GM04504 (cell line): ENCODE measurements around the gene MYL2.

Experiments
- DNase-seq: peaks from one replicate; pipeline ENCODE4 v3.0.0-alpha.2; 2012; ENCODE audit warnings: low read depth

Gene MYL2

DNA sequence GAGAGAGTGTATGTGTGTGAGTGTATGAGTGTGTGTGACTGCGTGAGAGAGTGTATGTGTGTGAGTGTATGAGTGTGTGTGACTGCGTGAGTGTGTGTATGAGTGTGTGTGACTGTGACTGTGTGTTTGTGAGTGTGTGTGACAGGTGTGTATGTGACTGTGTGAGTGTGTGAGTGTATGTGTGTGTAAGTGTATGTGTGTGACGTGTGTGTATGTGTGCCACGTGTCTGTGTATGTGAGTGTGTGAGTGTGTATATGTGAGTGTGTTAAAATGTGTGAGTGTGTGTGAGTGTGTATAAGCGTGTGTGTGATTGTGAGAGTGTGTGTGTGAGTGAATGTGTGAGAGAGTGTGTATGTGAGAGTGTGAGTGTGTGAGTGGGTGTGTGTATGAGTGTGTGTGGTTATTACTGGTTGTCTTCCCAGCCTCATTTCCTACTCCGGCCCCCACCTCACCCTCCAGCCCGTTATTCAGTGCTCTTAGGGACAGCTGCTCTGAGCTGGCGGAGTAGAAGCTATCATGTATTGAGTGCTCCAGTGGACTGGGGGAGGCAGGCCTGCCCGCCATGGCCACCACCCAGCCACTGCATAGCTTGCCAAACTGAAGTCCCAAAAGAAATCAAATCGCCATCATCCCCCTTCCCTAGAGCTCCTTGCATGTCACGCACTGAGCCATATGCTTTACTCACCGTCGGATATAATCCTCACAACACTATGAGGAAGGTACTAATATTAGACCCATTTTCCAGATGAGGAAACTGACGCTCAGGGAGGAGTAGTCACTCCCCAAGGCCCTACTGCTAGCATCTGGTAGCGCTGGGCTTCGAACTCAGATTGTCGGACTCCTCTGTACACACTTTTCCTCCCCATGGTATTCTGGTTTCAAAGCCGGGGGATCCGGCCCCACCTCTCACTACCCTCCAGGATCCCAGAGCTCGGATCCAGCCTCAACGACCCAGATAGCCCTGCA, 10.3 kb upstream of the MYL2 start:
- DNase-seq = no peak

DNA sequence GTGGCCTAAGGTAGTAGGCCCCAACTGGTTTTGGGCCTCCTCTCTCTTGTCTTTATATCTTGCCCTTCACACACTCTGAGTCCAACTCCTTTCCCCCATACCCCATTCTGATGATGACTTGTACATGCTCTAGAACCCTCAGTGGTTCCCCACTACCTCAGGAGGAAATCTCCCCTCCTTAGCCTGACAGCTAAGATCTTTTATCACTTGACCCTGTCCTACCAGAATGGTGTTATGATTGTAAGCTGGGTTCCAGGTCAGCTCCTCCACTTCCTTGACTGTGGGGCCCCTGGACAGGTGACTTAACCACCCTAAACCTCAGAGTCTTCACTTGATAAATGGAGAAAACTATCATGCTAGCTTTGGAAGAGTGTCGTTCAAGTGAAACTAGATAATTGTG, 9.4 kb upstream of the MYL2 start:
- no peak for DNase-seq

DNA sequence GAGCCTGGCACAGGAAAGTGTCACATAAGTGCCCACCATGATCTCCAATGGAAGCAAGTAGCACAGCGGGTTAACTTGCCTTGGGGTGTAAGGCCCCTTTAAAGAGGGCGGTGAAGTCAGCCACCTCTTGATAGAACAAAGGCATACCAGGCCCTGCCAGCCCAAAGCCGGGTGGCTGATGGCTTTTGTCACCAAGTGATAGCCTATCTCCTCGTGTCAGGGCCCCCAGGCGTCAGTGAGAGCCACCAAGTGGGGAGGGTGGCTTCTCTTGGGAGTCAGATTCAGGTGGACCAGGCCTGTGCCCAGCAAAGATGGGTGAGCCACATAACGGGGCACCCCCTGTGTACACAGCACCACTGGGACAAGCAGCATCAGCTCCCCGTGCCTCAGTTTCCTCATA, 8.3 kb upstream of the MYL2 start:
- DNase-seq = no peak

DNA sequence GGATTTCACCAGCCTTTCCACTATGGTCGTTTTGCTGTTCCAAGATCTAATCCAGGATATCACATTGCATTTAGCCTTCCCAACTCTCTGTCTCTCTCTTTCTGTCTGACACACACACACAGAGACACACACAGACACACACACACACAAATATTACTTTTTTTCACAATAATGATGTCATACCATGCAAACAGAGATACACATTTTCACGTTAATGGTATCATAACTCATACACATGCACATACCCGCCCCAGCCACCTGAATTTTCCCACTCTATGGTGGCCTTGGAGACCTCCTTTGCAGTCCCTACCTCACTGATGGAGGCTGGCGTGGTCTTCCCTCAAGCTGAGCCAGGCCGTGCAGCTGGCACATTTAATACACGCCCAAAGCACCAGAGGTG, 7.2 kb upstream of the MYL2 start:
- no peak for DNase-seq

DNA sequence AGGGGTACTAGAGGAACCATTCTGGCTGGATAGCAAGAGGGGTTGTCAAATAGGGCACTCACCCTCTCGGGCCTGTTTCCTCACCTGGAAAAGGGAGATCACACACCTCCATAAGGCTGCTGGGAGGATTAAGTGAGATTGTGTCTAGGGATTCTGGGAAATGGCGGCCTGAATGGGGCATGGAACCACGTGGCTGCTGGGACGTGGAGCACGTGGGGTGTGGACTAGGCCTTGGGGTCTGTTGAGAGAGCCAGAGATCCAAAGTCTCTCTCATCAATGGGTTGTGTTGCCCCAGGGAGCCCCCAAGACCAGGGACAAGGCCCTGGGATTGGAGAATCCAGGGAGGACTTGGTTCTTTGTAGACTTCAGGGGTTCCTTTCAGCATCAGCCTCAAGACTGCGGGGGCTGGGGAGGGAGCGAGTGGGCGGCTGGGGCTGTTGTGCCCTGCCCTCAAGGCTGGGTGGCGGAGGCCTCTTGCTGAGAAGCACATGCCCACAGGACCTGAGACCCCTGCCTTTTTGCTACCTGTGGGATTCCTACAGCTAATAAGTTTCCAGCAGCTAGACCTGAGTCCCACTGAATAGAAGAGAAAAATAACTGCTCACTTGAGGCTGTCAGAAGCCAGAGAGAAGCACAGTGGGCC, 3.4 kb upstream of the MYL2 start:
- no peak for DNase-seq

DNA sequence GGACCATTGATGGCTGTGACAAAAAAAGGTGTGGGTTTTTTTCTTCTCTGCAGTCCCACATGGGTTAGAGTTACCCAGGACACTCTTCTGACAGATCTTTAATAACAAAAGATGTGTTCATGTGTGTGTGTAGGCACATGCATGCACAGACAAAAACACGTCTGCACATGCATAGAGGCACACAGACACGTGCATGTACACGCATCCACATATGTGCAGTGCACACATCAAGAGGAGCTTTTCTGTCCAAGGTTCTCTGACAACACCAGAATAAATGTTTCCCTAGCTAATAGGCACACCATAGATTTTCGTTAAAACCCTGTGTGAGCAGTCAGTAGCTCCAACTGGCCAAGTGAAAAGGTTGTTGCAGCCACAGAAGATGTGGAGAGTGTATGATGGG, 2.8 kb upstream of the MYL2 start:
- no peak for DNase-seq

DNA sequence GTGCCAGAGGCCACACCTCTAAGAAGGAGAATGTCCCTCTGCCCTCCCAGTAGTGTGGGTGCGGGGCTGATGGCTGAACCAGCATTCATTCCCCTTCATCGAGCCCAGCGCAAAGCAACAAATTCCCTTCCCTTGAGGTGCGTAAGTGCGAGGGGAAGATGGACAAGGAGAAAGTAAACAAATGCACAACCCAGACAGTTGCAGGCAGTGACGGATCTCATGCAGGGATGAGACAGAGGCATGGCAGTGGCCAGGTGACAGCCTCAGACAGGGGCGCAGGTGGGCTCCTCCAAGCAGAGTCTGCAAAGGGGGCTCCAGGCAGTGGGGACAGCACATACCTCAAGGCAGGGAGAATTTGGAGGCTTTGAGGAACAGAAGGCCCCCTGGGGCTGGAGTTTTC, 2.3 kb upstream of the MYL2 start:
- no peak for DNase-seq

DNA sequence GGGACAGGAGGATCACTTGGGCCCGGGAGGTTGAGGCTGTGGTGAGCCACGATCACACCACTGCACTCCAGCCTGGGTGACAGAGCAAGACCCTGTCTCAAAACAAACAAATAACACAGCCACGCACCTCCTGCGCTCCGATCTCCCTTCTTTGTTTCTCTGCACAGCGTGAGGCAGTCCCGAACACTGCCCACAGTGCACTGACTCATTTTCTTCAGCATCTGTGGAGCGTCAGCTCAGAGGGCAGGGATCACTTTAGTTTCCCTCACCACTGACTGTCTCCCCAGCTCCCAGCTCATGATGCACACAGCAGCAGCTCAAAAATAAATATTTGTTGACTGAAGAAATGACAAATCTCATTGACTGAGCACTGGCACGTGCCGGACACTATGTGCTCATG, 883 bp upstream of the MYL2 start:
- no peak for DNase-seq

DNA sequence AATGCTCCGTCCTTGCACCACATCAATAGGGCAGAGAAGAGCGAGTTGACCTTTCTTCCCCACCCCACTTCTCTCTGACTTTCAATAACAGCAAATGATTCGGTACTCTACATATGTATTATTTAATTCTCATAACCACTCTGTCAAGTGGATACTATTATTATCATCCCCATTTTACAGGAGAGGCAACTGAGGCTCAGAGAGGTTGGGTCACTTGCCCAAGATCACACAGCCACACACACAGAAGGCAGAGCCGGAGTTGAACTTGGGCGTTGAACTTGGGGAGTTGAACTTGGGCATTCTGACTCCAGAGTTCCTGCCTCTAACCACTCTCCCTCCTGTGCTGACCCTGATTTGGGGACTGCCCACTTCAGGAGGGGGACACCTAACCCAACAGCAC, 659 bp downstream of the MYL2 start:
- DNase-seq = no peak

DNA sequence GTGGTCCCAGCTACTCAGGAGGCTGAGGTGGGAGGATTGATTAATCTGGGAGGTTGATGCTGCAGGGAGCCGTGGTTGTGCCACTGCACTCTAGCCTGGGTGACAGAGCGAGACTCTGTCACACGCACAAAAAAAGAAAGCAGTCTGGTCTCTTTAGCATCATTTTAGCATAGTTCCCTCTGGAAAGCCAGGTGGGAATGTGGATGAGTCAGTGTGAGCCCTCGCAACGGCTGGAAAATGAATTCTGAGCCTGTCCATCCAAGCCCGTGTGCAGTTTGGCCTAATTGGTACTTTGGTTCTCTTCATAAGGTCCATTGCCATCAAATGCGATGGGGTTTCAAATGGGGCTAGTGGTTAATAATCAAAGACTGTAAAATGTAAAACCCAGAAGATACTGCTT, 2.4 kb downstream of the MYL2 start:
- no peak for DNase-seq

DNA sequence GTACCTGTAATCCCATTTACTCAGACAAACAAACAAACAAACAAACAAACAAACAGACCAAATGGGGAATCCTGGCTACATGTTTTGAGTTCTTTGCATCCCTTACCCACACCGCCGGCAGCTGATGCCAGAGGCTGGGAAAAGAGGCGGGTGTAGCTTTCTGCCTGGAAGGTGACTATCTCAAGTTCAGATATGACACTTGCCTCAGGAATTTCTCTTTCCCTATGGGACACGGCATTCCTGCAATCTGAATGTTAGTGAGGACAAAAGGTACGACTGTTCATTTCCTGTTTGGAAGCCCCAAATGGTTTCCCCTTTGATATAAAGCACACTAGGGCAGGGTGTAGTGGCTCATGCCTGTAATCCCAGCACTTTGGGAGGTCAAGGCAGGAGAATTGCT, 2.9 kb downstream of the MYL2 start:
- no peak for DNase-seq

DNA sequence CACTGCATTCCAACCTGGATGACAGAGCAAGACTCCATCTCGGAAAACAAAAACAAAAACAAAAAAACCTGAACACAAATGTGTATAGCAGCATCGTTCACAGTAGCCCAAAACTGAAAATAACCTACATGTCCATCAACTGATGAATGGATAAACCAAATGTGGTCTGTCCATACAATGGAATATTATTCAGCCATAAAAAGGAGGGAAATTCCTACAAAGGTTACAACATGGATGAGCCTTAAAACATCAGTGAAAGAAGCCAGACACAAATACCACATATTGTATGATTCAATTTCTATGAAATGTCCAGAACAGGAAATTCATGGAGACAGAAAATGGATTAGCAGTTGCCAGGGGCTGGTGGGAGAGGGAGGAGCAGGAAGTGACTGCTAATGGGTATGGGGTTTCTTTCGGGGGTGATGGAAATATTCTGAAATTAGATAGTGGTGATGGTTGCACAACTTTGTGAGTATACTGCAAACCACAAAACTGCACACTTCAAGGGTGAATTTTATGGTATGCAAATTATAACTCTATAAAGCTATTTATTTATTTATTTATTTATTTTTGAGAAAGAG, 4.0 kb downstream of the MYL2 start:
- no peak for DNase-seq

DNA sequence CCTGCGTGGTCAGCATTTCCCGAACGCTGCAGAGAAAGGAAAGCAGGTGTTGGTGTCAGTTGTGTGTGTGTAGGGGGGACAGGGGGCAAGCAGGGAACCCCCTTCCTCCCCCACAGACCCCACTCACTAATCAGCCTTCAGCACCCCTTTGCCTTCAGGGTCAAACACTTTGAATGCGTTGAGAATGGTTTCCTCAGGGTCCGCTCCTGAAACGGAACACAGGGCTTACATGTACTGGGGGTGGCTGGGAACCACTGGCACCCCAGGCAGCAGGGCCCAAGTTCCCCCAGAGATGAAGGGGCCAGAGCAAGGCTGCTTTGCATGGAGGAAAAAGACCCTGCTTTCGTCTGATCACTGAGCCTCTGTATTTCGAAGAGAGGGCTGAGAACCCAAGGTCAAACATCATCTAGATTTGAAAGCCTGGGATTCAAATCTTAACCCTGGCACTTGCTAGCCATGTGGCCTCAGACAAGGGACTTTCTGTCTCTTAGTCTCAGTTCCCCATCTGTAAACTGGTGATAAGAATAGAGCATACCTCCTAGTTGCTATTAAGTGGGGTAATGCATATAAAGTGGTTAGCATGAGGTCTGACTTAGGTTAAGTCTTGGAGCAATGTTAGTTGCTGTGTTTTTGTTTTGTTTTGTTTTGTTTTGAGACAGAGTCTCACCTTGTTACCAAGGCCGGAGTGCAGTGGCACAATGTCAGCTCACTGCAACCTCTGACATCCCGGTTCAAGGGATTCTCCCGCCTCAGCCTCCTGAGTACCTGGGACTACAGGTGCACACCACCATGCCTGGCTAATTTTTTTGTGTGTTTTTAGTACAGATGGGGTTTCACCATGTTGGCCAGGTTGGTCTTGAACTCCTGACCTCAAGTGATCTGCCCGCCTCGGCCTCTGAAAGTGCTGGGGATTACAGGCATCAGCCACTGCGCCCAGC, 7.0 kb downstream of the MYL2 start:
- DNase-seq = no peak

DNA sequence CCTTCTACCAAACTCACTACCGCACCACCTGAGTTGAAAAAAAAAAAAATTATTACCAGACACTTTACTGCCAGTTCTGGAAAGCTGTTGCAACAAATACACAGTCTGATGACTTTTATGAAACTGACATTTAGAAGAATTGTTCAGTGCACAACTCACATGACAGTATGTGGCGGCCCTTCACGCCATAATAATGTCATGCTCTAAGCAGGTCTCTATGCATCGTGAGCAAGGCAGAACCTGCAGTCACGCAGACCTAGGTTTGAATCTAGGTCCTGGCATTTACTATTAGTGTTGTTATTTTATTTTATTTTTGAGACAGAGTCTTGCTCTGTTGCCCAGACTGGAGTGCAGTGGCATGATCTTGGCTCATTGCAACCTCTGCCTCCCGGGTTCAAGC, 8.1 kb downstream of the MYL2 start:
- no peak for DNase-seq

DNA sequence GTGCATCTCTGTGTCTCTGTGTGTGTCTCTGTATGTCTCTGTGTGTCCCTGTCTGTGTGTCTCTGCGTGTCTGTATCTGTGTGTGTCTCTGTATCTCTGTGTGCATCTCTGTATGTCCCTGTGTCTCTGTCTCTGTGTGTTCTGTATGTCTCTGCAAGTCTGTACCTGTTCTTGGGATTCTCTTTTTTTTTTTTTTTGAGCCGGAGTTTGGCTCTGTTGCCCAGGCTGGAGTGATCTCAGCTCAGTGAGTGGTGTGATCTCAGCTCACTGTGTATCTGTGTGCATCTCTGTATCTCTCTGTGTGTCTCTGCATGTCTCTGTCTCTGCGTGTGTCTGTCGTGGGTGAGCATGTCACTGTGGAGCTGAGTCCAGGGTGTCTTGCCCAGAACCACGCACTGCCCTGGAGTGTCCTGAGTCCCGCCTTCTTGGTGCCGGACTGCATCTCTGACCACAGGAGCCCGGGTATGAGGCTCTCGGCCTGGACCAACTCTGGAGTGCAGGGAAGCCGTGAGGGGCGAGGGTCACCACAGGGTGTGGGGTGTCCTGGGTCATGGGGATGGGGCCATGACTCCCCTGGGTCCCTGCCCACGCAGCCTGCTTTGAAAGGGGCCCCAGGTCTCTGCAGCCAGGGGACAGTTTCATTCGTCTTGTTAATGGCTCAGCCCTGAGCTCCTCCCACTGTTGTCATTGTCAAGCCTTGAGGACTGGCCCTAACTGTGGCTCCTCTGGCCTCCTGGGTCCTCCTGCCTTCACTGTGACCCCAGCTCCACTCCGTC, 11.8 kb downstream of the MYL2 start:
- DNase-seq = no peak

DNA sequence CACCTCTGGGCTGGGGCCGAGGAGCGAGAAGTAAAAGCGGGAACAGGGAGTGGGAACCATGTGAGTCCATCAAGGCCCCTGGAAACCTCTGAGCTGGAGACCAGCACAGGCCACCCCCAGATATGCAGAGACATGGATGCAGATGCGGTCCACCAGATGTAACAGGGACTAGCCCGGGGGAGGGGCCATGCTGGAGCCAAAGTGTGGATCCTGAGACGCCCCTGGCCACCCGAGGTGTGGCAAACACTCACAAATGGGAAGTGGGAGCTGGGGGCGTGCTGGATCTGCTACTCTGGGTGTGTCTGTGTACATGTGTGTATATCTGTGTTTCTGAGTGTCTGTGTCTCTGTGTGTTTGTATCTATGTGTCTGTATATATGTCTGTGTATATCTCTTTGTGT, 12.8 kb downstream of the MYL2 start:
- DNase-seq = no peak

DNA sequence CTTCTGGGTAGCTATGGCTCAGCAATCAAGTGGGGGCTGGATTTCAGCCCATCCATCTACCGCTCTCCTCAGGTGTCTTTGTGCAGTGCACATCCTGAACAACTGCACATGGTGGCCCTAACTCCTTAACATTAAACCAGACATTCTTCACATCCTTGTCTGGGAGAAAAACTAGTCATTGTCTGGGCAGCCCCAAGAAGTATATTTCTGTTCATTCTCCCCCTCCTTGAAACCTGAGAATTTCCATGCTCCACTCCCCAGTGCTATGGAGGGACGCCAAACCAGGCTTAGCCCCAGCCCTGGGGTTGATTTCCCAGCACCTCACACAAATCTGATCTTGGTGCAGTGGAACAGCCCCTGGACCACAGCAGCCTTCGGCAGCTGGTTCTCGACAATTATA, 13.4 kb downstream of the MYL2 start:
- DNase-seq = no peak

DNA sequence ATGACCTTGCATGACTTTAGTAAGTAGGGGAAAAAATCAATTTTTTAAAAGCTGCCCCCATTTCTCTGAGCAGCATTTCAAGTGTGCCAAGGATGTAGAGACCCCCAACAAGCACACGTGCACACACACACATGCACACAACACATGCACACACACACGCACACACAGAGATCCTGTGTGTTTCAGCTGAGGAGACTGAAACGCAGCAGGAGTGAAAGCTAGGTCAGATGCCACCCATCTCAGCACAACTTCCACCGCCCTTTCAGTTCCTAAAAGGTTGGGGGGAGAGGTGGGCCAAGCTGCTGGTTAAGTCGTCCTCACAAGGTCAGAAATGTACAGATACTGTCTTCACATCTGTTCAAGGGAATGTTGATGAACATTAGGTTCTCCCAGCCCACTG, 13.9 kb downstream of the MYL2 start:
- no peak for DNase-seq

DNA sequence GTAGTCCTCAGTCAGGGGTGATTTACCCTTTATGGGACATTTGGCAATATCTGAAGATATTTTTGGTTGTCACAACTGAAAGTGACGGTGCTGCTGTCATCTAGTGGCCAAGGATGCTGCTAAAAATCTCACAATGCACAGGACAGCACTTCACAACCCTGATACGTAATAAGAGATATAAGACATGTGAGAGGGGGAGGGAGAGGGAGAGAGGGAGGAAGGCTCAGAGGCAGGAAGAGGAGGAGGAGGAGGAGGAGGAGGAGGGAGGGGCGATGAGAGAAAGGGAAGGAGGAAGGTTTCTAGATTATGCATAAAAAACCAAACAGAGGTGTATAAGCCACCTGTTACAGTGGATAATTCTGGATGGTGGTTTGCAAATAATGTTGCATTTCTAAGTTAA, 14.3 kb downstream of the MYL2 start:
- no peak for DNase-seq

DNA sequence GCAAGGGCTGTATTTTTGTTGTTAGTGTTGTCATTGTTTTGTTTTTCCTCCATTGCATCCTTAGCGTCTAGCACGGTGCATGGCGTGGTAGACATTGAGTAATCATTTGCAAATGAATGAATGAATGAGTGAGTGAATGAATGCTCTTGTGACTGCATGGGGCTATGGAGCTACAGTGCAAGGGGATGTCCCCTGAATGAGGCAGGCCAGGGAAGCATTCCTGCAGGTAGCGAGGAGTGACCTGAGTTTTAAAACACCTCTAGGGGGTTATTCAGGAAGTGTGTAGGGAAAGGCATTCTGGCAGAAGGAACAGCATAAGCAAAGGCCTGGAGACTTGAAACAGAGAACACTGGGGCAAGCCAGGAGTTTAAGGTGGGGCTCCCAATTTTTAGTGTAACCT, 16.9 kb downstream of the MYL2 start:
- DNase-seq = no peak

DNA sequence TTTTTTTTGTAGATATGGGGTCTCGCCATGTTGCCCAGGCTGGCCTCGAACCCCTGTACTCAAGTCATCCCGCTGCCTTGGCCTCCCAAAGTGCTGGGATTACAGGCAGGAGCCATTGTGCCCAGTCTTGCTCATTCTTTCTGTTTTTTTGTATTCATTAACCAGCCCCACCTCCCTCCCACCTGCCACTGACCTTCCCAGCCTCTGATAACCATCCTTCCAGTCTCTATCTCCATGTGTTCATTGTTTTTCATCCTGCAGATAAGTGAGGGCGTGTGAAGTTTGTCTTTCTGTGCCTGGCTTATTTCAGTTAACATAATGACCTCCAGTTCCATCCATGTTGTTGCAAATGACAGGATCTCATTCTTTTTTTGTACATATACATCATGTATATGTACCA, 19.0 kb downstream of the MYL2 start:
- DNase-seq = no peak
